Ovary (tissue), 3 donors: Measurements from ENCODE around the gene CREB3L1.

Experiments
- CTCF ChIP-seq, 3 donors: fragments of 450-650 bp in 2 of 3; fragments of 200-600 bp in 1 of 3; IDR thresholded peaks; one replicate each; pipeline versions ENCODE4 v1.5.1 to v1.8.0; 2016 to 2022; ENCODE audit warnings: antibody characterized with exemption in 3 of 3, mild to moderate bottlenecking in 1 of 3
- POLR2A ChIP-seq: fragments of 450-650 bp; IDR thresholded peaks from one replicate; pipeline ENCODE4 v1.6.1; 2017; ENCODE audit warnings: antibody characterized with exemption, mild to moderate bottlenecking, moderate library complexity
- donor health status: DM: no; HTN: no; CAD: no.

DNA sequence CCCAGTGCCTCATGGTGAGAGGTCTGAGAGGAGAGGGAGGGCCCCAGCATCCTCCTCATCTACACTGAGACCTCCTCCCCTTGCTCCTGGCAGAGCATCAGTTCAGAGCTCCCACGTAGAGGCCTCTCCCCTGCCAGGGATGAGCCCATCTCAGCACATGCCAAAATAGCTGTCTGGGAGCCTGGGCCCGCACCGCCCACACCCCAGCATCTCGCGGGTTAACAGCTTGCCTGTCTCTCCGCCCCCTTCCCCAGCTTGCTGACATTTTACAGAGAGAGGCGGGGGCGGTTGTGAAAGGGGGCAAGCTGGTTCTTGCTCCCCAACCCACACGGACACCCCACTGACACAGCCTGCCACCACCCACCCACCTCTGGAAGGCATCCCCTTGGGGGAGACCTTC is 76.2 kb downstream of the CREB3L1 start:
- TF ChIP-seq CTCF (IDR thresholded peaks at IDR 0.05) (no peak), POLR2A (no peak)
